GM23248 (cell line): ENCODE data around the gene FOXS1. TPM values are rescaled to one million over a fixed set of nuclear protein-coding genes. Genes with fewer than 3 reads are reported as not detected.

Source experiments
- DNase-seq: peaks from one replicate; pipeline ENCODE4 v3.0.0-alpha.2; 2015
- H2AFZ ChIP-seq: fragments of 200-600 bp; sonication (generic); 2 replicates; pipeline ENCODE4 v1.6.1; 2016; ENCODE audit warnings: antibody characterized with exemption
- H3F3A ChIP-seq: fragments of 200-600 bp; sonication (generic); 2 replicates; pipeline ENCODE4 v1.6.1; 2016; ENCODE audit warnings: mild to moderate bottlenecking, antibody characterized with exemption, mixed run types; ENCODE audit not compliant: insufficient read depth
- H3K27ac ChIP-seq: fragments of 200-600 bp; sonication (generic); 2 replicates; pipeline ENCODE4 v1.5.1; 2016; ENCODE audit warnings: mild to moderate bottlenecking
- H3K27me3 ChIP-seq: fragments of 200-600 bp; sonication (generic); replicated peaks from 2 replicates; pipeline ENCODE4 v1.6.1; 2016; ENCODE audit warnings: mild to moderate bottlenecking; ENCODE audit not compliant: insufficient read depth
- H3K36me3 ChIP-seq: fragments of 200-600 bp; sonication (generic); 2 replicates; pipeline ENCODE4 v1.6.1; 2016; ENCODE audit warnings: low read depth, mild to moderate bottlenecking
- H3K4me1 ChIP-seq: fragments of 200-600 bp; sonication (generic); 2 replicates; pipeline ENCODE4 v1.6.1; 2016; ENCODE audit warnings: mild to moderate bottlenecking; ENCODE audit not compliant: insufficient read depth
- H3K4me2 ChIP-seq: fragments of 200-600 bp; sonication (generic); one replicate; pipeline ENCODE4 v1.6.1; 2016; ENCODE audit warnings: mild to moderate bottlenecking; ENCODE audit not compliant: unreplicated experiment
- H3K4me3 ChIP-seq: fragments of 200-600 bp; sonication (generic); 2 replicates; pipeline ENCODE4 v1.5.1; 2016; ENCODE audit warnings: mild to moderate bottlenecking
- H3K79me2 ChIP-seq: fragments of 200-600 bp; sonication (generic); 2 replicates; pipeline ENCODE4 v1.6.1; 2016; ENCODE audit warnings: mild to moderate bottlenecking; ENCODE audit not compliant: insufficient read depth
- H3K9ac ChIP-seq: fragments of 200-600 bp; sonication (generic); 2 replicates; pipeline ENCODE4 v1.6.1; 2016; ENCODE audit warnings: mild to moderate bottlenecking
- H3K9me2 ChIP-seq: fragments of 200-600 bp; sonication (generic); 2 replicates; pipeline ENCODE4 v1.6.1; 2016; ENCODE audit warnings: mixed run types, mild to moderate bottlenecking, moderate library complexity; ENCODE audit not compliant: insufficient read depth
- H3K9me3 ChIP-seq: fragments of 200-600 bp; sonication (generic); one replicate; pipeline ENCODE4 v1.6.1; 2017; ENCODE audit warnings: low read depth
- H4K20me1 ChIP-seq: fragments of 200-600 bp; sonication (generic); 2 replicates; pipeline ENCODE4 v1.6.0; 2016; ENCODE audit not compliant: insufficient read depth
- EZH2 ChIP-seq: fragments of 200-600 bp; sonication (generic); IDR thresholded peaks from 2 replicates; pipeline ENCODE4 v1.6.1; 2018; ENCODE audit warnings: antibody characterized with exemption, mild to moderate bottlenecking; ENCODE audit not compliant: insufficient read depth, poor library complexity, severe bottlenecking
- EZH2phosphoT487 ChIP-seq: fragments of 200-600 bp; sonication (generic); IDR thresholded peaks from 2 replicates; pipeline ENCODE4 v1.6.1; 2018; ENCODE audit warnings: antibody characterized with exemption, moderate library complexity, mild to moderate bottlenecking, low read depth; ENCODE audit not compliant: insufficient read depth
- WGBS, 2 experiments: methylation state at CpG; one replicate each; pipeline ENCODE4 v1.1.6; 2015 to 2017; ENCODE audit warnings: low lambda C conversion rate in 2 of 2, low coverage in 1 of 2; ENCODE audit errors: missing lambda C conversion rate in 2 of 2; 5-methylcytosine and 5-hydroxymethylcytosine counted together
- in situ Hi-C: fragments of 300-500 bp; cut with MboI; formaldehyde crosslinking; loops from 2 replicates; pipeline ENCODE4 v1.15.0; 2020
- polyA plus RNA-seq: library from polyadenylated mRNA; unstranded; fragments of >200 nt; fragmentation: Nextera tagmentation; extraction: Ambion mirVana; gene quantifications from 2 replicates; pipeline ENCODE4 v1.2.1, GENCODE V29; 2016
- total RNA-seq: library from RNA; depleted of rRNA; stranded (reverse); fragments of >200 nt; shearing (Covaris generic); gene quantifications from 2 replicates; pipeline ENCODE4 v1.2.3, GENCODE V29; 2014

The FOXS1 gene
- total and polyA plus RNA-seq, 2 experiments from 2014 or later = not detected

- Histone ChIP-seq H4K20me1 (no peaks in the 10 kb centered on the region), H3K4me1 (peaks cover 27% of the 10 kb centered on the region), H3K4me2 (no peak overlapping the region), H3K27me3 (no peaks in the 10 kb centered on the region; the same call in 1 of the 2 replicates), H3K9me2 (no peaks in the 10 kb centered on the region), H3F3A (peaks cover 19% of the 10 kb centered on the region), H3K9ac (no peak overlapping the region), H3K27ac (no peak overlapping the region), H2AFZ (no peak overlapping the region), H3K9me3 (no peaks in the 10 kb centered on the region), H3K4me3 (no peak overlapping the region), H3K36me3 (no peaks in the 10 kb centered on the region), H3K79me2 (no peaks in the 10 kb centered on the region)
- DNase-seq = peak; percentile 52
- in situ Hi-C loops = no loop called here
- WGBS, 2 experiments = 43 to 49% methylated on average over 14 of the region's 14 CpGs
- no peak for TF ChIP-seq EZH2phosphoT487
- no peak for TF ChIP-seq EZH2
These were observed 12.1 kb downstream of the FOXS1 start for GRCh38 chr20:31833130-31833930.

DNA sequence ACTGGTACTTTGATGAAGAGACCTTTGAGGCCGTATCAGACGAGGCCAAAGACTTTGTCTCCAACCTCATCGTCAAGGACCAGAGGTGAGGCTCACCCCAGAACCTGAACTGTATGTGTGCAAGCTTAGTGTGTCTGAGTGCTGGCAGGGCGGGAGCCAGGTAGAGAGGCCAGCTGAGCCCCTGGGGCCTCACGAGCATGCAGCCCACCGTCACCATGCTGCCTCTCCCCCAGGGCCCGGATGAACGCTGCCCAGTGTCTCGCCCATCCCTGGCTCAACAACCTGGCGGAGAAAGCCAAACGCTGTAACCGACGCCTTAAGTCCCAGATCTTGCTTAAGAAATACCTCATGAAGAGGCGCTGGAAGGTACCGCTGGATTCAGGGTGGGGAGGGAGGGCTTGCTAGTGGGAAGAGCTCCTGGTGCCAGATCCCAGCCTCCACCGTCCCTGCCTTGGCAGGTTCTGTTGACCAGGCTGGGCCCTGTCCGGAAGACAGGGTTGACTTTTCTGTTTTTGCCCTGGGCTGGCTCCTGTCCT, 13.6 kb downstream of the FOXS1 start:
- Histone ChIP-seq H3K27me3 (no peaks in the 10 kb centered on the region; the same call in 1 of the 2 replicates), H3K36me3 (no peaks in the 10 kb centered on the region), H4K20me1 (no peaks in the 10 kb centered on the region), H3K27ac (no peak overlapping the region), H3K9me3 (no peaks in the 10 kb centered on the region), H3F3A (peaks cover 5% of the 10 kb centered on the region), H3K9ac (no peak overlapping the region), H3K4me2 (no peak overlapping the region), H2AFZ (no peak overlapping the region), H3K79me2 (no peaks in the 10 kb centered on the region), H3K4me1 (peaks cover 12% of the 10 kb centered on the region), H3K4me3 (no peak overlapping the region), H3K9me2 (no peaks in the 10 kb centered on the region)
- no peak for DNase-seq
- 90 to 94% methylated on average over 17 of the region's 17 CpGs for WGBS, 2 experiments
- TF ChIP-seq EZH2 (no peak), EZH2phosphoT487 (no peak)
- in situ Hi-C loops = no loop called here

DNA sequence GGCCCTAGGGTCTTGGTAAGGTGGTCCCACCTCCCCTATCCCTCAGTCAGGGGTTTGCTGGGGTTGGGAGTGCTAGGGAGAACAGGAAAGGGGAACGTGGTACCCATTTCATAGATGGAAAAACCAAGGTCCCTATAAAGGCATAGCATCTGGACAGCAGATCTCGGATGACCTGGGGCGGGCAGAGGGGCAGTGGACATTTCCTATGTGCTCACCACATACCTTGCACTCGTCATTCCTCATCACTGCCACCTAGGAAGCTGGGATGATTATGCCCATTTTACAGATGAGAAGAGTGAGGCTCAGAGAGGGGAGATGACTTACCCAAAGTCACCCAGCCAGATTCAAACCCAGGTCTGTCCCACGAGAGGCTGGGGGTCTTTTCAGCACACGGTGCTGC, 14.2 kb downstream of the FOXS1 start:
- 71 to 80% methylated on average over 6 of the region's 6 CpGs for WGBS, 2 experiments
- H3K79me2 ChIP-seq = no peaks in the 10 kb centered on the region
- no peak overlapping the region for H3K4me2 ChIP-seq
- H3K27me3 ChIP-seq = no peaks in the 10 kb centered on the region; the same call in 1 of the 2 replicates
- H3K9me2 ChIP-seq = no peaks in the 10 kb centered on the region
- DNase-seq = no peak
- H3F3A ChIP-seq = no peaks in the 10 kb centered on the region
- no peaks in the 10 kb centered on the region for H3K9me3 ChIP-seq
- H3K4me3 ChIP-seq = no peak overlapping the region
- in situ Hi-C loops = no loop called here
- H3K4me1 ChIP-seq = peaks cover 6% of the 10 kb centered on the region
- no peak overlapping the region for H3K9ac ChIP-seq
- H2AFZ ChIP-seq = no peak overlapping the region
- H3K27ac ChIP-seq = no peak overlapping the region
- H4K20me1 ChIP-seq = no peaks in the 10 kb centered on the region
- no peak for TF ChIP-seq EZH2phosphoT487
- no peaks in the 10 kb centered on the region for H3K36me3 ChIP-seq

DNA sequence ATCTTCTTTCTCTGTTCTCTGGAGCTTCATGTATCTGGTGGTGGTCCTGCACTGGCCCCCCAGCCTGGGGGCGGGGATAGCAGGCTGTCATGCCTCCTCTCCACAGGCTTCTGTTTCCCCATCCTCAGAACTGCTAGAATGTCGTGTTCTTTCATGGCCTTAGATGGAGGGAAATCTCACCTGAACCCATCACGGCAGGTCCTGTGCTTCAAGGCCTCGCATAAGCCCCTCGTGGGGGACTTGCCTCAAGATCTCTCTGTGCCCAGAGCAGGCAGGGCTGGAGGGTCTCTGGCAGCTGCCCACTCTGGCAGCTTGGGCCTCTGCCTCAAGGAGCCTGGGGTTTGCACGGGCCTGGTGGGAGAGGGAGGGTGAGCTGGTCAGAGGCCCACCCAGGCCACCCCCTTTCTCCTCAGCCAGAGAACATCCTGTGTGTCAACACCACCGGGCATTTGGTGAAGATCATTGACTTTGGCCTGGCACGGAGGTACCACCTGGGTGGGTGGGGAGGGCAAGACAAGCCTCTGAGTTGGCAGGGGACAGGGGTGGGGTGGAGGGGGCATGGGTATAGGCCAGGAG, 14.9 kb downstream of the FOXS1 start:
- H3K4me3 ChIP-seq = no peak overlapping the region
- no peaks in the 10 kb centered on the region for H3K79me2 ChIP-seq
- H3K9ac ChIP-seq = no peak overlapping the region
- 74 to 82% methylated on average over 8 of the region's 8 CpGs for WGBS, 2 experiments
- H3K9me2 ChIP-seq = no peaks in the 10 kb centered on the region
- TF ChIP-seq EZH2phosphoT487 (no peak), EZH2 (no peak)
- H3K9me3 ChIP-seq = no peaks in the 10 kb centered on the region
- in situ Hi-C loops = no loop called here
- no peaks in the 10 kb centered on the region for H4K20me1 ChIP-seq
- H3F3A ChIP-seq = no peaks in the 10 kb centered on the region
- no peaks in the 10 kb centered on the region; the same call in none of the 2 replicates for H3K27me3 ChIP-seq
- no peaks in the 10 kb centered on the region for H3K36me3 ChIP-seq
- H3K4me2 ChIP-seq = no peak overlapping the region
- DNase-seq = no peak
- H3K4me1 ChIP-seq = no peaks in the 10 kb centered on the region; the same call in 1 of the 2 replicates
- H2AFZ ChIP-seq = no peak overlapping the region
- no peak overlapping the region for H3K27ac ChIP-seq
